ENCODE data around the gene C1orf174.

DNA sequence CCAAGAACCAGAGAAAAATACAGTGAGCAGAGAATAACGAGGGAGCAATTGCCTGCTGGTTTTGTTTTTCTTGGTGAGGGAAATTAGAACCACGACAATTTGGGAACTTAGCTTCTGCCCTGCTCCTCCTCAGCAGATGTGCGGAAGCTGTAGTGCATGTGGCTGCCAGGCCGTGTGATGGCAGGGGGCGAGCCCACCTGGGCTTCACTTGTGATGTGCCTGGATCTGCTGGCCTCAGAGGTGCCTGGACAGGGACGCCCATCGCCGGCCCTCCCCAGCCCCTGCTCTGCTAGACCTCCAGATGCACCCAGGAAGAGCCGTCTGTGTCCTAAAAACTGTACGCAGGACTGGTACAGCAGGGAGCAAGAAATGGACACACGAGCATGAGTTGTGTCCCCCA lies 28.5 kb upstream of the C1orf174 start:
- TF ChIP-seq CTCF (IDR thresholded peaks at IDR 0.05; ENCODE audit: insufficient read depth, low read length, poor library complexity, severe bottlenecking) (no peak), EZH2phosphoT487 (conservative IDR thresholded peaks at IDR 0.05; ENCODE audit: low read length) (no peak)
